Mesenchymal stem cell (in vitro differentiated cells and primary cell): Measurements from ENCODE around the gene PTMA. TPM values are rescaled to one million over a fixed set of nuclear protein-coding genes. Genes with fewer than 3 reads are reported as not detected.

Experiments used
- small RNA-seq: library from polyadenylated mRNA; stranded (forward); fragments of <200 nt; extraction: miRNeasy Mini kit (QIAGEN cat#:217004); gene quantifications from one replicate; pipeline ENCODE3, GENCODE V24; 2013; ENCODE audit warnings: low read depth

The PTMA gene

Small RNA genes lying within 50 kb of the gene (small RNA-seq; reads per million reads assigned to genes)
- not detected for gene RF00015
